ENCODE measurements around the gene MPP3. TPM values are rescaled to one million over a fixed set of nuclear protein-coding genes. Genes with fewer than 3 reads are reported as not detected.
"Not testable (repeated sequence)": the region's sequence is repeated elsewhere in the genome, so short reads cannot be mapped to it uniquely, and the experiment has no call there.

The MPP3 gene
- total and polyA plus RNA-seq, 3 donors from 2014 or later: 5.9 to 18.2 (median 16.7) TPM

GRCh38 chr17:43845766-43846165, 12.8 kb upstream of the MPP3 start:
- Histone ChIP-seq H3K36me3 (ENCODE audit: low read depth, missing control alignments) (no peaks in the 10 kb centered on the region), H3K27me3 (no peaks in the 10 kb centered on the region), H3K27ac (no peak overlapping the region), H3K4me1 (peaks cover 35% of the 10 kb centered on the region), H3K4me3 (no peak overlapping the region), H3K9me3 (no peaks in the 10 kb centered on the region)
- DNase-seq: no peak
- TF ChIP-seq CTCF (IDR thresholded peaks at IDR 0.05) (no peak), POLR2A (IDR thresholded peaks at IDR 0.05) (no peak)
- intact Hi-C loops (cut with DNase I; ENCODE audit: low total_unique reads): no loop called here
- WGBS, 2 donors: 61 to 65% methylated on average over 4 of the region's 4 CpGs

GRCh38 chr17:43844241-43844640, 11.3 kb upstream of the MPP3 start:
- intact Hi-C loops (cut with DNase I; ENCODE audit: low total_unique reads): no loop called here
- TF ChIP-seq POLR2A (IDR thresholded peaks at IDR 0.05): no peak
- TF ChIP-seq CTCF (IDR thresholded peaks at IDR 0.05): no peak
- Histone ChIP-seq H3K9me3 (no peaks in the 10 kb centered on the region), H3K27me3 (no peaks in the 10 kb centered on the region), H3K4me1 (peaks cover 43% of the 10 kb centered on the region), H3K4me3 (no peak overlapping the region), H3K27ac (no peak overlapping the region), H3K36me3 (ENCODE audit: low read depth, missing control alignments) (no peaks in the 10 kb centered on the region)
- DNase-seq: no peak
- 79 to 88% methylated on average over 4 to 5 of the region's 5 CpGs for WGBS, 2 donors

GRCh38 chr17:43842975-43843325, 10.0 kb upstream of the MPP3 start:
- WGBS, 2 donors: 32 to 35% methylated on average over 7 of the region's 7 CpGs
- no peak for DNase-seq
- Histone ChIP-seq H3K4me3 (no peak overlapping the region), H3K9me3 (no peaks in the 10 kb centered on the region), H3K27me3 (no peaks in the 10 kb centered on the region), H3K36me3 (ENCODE audit: low read depth, missing control alignments) (no peaks in the 10 kb centered on the region), H3K27ac (no peak overlapping the region), H3K4me1 (peaks cover 33% of the 10 kb centered on the region)
- TF ChIP-seq CTCF (IDR thresholded peaks at IDR 0.05) (no peak), POLR2A (IDR thresholded peaks at IDR 0.05) (no peak)
- intact Hi-C loops (cut with DNase I; ENCODE audit: low total_unique reads): no loop called here

GRCh38 chr17:43842091-43842974, 9.4 kb upstream of the MPP3 start:
- H3K27me3 ChIP-seq; H3K4me3 ChIP-seq; intact Hi-C loops (cut with DNase I; ENCODE audit: low total_unique reads); H3K9me3 ChIP-seq; H3K36me3 ChIP-seq (ENCODE audit: low read depth, missing control alignments); H3K27ac ChIP-seq: not testable (repeated sequence)
- DNase-seq: peak; percentile 67
- 55 to 68% methylated on average over 52 to 53 of the region's 54 CpGs for WGBS, 2 donors
- H3K4me1 ChIP-seq: peaks cover 28% of the 10 kb centered on the region

GRCh38 chr17:43841282-43841681, 8.3 kb upstream of the MPP3 start:
- intact Hi-C loops (cut with DNase I; ENCODE audit: low total_unique reads): no loop called here
- H3K36me3 ChIP-seq (ENCODE audit: low read depth, missing control alignments): no peaks in the 10 kb centered on the region
- H3K27ac ChIP-seq: peak overlapping the region in 1 of 2 donors; percentile 44
- TF ChIP-seq POLR2A (IDR thresholded peaks at IDR 0.05) (no peak), CTCF (IDR thresholded peaks at IDR 0.05) (no peak)
- no peaks in the 10 kb centered on the region for H3K9me3 ChIP-seq
- DNase-seq: no peak
- H3K4me3 ChIP-seq: no peak overlapping the region
- H3K27me3 ChIP-seq: no peaks in the 10 kb centered on the region
- 37 to 38% methylated on average over 4 of the region's 4 CpGs for WGBS, 2 donors
- H3K4me1 ChIP-seq: peaks cover 18% of the 10 kb centered on the region

Measured in testis (tissue), 3 donors.